Skin epidermis (tissue), 12 donors: ENCODE measurements around the gene RHEB.
A peak's percentile ranks its signal among the peaks of the same experiment; 100 is the strongest.

Experiments used
- H3K27ac ChIP-seq, 21 experiments: fragments of 200-600 bp; sonication (generic) in 11 of 21; one replicate each; pipeline ENCODE4 v1.5.0; 2020; ENCODE audit warnings: mild to moderate bottlenecking in 3 of 21, inconsistent platforms in 2 of 21, moderate library complexity in 2 of 21
- H3K4me3 ChIP-seq, 7 experiments: fragments of 200-600 bp; sonication (generic) in 2 of 7; one replicate each; pipeline ENCODE4 v1.5.0; 2020; ENCODE audit warnings: inconsistent platforms in 2 of 7, mild to moderate bottlenecking in 2 of 7, moderate library complexity in 1 of 7

The RHEB gene

DNA sequence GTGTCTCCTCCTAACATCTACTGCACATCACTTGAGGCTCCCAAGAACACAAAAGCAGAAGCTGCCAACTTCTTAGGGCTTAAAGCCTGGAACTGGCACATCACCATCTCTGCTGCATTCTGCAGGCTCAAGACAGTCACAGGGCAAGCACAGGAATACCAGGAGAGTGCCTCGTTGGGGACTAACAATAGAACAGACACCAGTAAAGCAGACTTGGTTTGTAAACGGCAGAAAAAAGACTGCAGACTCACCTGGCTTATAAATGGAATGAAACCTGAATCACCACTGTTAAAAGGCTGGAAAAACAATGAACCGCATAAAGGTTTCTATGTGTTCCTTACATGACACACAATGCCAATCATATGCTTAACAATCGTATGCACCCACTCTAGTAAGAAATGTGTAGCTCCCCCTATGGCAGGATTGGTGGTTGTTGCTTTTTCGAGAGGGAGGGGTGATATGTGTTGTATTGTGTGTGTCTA, 12.8 kb downstream of the RHEB start:
- H3K4me3 ChIP-seq = no peak overlapping the region
- H3K27ac ChIP-seq = peak overlapping the region in 1 of 21 experiments; percentile 8

- Histone ChIP-seq H3K27ac (no peak overlapping the region), H3K4me3 (no peak overlapping the region)
These were observed 13.7 kb downstream of the RHEB start for GRCh38 chr7:151505836-151506468.

DNA sequence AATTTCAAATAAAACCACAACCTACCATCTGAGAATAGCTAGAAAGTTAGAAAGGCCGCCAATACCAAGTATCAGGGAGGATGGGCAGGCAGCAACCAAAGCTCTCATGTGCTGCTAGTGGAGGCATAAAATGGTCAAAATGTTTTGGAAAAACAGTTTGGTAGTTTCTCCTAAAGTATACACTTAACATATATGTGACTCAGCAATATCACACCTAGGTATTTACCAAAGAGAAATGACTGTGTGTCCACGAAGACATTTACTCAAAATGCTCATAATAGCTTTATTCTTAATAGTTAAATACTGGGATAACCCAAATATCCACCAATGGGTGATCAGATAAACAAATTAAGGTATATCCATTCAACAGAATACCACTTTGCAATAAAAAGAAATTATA, 14.3 kb downstream of the RHEB start:
- Histone ChIP-seq H3K27ac (no peak overlapping the region), H3K4me3 (no peak overlapping the region)

GRCh38 chr7:151504715-151505326, 14.9 kb downstream of the RHEB start:
- Histone ChIP-seq H3K4me3 (no peak overlapping the region), H3K27ac (no peak overlapping the region)

DNA sequence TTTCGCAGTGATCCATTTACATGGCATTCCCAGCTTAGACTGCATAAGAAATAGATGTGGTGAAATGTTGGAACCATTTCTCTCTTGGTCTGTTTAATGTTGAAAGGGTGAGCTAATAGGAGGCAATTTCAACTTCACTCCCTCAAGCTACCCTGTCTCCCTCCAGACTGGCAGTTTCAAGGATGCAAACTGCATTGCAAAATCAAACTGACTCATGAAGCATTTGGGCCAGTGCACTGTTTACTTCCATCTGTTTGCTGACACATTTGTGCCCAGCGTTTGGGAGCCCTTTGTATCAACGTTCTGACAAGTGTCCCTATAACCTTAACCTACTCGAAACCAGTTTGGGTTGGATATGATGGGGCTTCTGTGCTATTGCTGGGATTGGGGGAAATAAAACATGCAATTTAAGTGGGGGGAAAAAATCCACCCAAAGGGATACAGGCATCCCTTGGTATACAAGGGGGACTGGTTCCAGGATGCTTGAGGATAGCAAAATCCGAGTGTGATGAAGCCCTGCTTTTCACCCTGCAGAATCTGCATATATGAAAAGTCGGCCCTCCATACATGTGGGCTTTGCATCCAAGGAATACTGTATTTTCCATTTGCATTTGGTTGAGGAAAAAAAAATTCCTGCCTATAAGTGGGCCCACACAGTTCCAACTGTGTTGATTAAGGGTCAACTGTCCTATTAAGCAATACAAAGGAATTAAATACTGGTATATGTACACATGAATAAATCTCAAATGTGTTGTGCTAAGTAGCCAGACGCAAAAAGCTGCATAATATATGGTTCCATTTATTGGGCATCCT, 15.6 kb downstream of the RHEB start:
- Histone ChIP-seq H3K4me3 (no peak overlapping the region), H3K27ac (no peak overlapping the region)

DNA sequence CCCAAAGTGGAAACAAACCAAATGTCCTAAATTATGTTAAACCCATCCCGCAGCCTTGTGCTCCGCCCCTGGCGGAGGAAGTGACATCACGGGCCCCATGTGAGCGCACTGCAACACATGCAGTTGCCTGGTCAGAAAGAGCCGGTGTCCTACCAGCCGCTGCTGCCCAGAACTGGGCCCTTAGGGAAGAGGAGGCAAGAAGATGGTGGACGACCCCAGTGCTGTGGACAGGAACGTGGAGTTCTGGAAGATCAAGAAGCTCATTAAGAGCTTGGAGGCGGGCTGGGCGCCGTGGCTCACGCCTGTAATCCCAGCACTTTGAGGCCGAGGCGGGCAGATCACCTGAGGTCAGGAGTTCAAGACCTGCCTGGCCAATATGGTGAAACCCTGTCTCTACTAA, 18.0 kb downstream of the RHEB start:
- H3K27ac ChIP-seq = no peak overlapping the region
- H3K4me3 ChIP-seq = no peak overlapping the region

GRCh38 chr7:151498495-151498894, 21.2 kb downstream of the RHEB start:
- no peak overlapping the region for H3K4me3 ChIP-seq
- no peak overlapping the region for H3K27ac ChIP-seq

- no peak overlapping the region for H3K4me3 ChIP-seq
- no peak overlapping the region for H3K27ac ChIP-seq
These were observed 22.3 kb downstream of the RHEB start for GRCh38 chr7:151497306-151497871.

DNA sequence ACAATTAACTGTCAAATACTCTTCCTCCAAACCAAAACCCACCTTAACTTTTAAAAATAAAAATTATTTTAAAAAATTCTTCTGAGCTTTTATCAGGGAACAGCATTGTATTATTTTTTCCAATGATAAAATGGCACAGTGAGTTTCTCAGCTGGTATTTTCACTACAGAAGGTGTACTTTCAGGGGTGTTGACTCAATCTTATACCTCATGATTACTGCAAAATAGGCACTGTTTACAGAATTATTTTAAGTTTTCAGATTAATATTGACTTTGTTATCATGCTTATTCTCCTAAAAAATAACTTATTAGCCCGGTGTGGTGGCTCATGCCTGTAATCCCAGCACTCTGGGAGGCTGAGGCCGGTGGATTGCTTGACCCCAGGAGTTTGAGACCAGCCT, 24.3 kb downstream of the RHEB start:
- Histone ChIP-seq H3K27ac (no peak overlapping the region), H3K4me3 (no peak overlapping the region)

DNA sequence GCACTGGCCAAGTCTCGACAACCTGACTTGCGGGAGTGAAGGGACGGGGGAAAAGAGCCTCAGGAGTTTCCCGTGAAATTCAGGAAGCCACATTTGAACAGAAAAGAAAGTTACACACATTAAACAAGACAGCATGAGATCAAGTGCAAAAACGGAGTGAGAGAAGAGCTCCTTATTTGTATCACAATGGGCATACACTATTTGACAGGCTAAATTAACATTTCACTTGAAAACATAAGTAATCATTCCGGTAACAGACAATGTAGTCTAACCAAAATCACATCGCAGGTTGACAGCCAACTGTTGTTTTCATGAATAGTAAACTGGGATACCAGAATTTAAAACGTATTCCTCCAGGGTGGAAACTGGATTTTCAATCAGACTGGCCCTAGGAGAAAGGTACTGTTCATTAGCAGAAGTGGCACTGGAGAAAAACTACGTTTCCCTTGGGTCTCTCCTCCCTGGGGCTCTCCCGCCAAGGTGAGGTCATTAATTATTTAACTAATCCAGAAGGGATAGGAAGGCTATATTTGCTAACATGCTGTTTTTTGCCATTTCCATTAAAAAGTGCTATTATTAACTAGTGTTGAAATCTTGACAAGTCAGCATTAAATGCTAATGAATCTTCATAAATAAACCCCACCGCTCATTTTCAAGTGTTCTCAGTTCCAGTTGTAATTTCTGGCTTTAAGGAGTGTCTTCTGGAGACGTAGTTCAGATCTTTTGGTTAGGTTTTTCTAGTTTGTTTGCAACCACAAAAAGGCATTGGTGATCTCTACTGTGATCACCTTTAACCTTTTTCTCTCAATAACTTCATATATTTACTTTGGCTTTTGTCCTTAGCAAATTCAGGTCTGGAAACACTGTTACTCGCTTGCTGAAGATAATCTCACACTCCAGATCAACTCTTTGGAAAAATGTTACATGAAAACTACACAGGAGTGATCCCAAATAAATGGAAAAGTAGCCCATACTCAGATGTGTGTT, 25.1 kb downstream of the RHEB start:
- Histone ChIP-seq H3K4me3 (no peak overlapping the region), H3K27ac (no peak overlapping the region)

- Histone ChIP-seq H3K27ac (no peak overlapping the region), H3K4me3 (no peak overlapping the region)
These were observed 26.6 kb downstream of the RHEB start for GRCh38 chr7:151493083-151493482.

GRCh38 chr7:151491859-151492258, 27.8 kb downstream of the RHEB start:
- Histone ChIP-seq H3K27ac (no peak overlapping the region), H3K4me3 (no peak overlapping the region)

GRCh38 chr7:151490456-151491105, 29.1 kb downstream of the RHEB start:
- no peak overlapping the region for H3K4me3 ChIP-seq
- peak overlapping the region in 1 of 21 experiments; percentile 25 for H3K27ac ChIP-seq

- H3K4me3 ChIP-seq = no peak overlapping the region
- H3K27ac ChIP-seq = no peak overlapping the region
These were observed 30.2 kb downstream of the RHEB start for GRCh38 chr7:151489498-151489897.

DNA sequence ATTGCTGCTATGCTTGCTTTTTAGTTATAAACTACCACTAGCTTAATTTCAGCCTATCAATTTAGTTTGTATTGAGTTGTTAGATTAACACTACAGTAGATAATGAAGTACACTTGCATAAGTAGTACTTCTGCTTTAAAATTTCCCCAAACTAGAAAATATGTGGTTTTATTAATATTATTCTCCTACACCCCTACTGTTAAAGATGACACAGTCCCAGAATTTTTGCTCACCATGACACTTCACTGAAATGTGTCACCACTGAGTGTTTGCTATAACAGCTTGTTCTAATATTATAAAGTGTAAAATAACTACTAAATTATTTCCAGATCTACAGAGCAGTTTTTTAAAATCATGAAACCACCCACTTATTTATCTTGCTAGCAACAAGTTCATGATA, 31.6 kb downstream of the RHEB start:
- Histone ChIP-seq H3K4me3 (no peak overlapping the region), H3K27ac (no peak overlapping the region)

DNA sequence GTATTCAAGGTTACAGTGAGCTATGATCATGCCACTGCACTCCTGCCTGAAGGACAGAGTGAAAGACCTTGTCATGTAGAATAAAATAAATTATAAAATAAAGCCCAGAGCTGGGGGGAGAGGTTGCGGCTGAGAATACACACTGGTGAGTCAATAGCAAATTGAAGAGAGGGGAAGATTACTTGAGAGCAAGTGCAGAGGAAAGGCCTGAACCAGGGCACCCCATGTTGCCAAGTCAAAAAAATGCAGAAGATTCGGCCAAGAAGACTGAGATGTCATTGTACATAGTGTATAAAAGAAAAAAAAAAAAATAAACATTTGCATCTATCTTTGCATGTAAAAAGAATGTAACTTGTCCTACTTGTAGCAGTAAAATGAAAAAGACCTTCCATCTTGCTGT, 32.5 kb downstream of the RHEB start:
- H3K27ac ChIP-seq = no peak overlapping the region
- no peak overlapping the region for H3K4me3 ChIP-seq

DNA sequence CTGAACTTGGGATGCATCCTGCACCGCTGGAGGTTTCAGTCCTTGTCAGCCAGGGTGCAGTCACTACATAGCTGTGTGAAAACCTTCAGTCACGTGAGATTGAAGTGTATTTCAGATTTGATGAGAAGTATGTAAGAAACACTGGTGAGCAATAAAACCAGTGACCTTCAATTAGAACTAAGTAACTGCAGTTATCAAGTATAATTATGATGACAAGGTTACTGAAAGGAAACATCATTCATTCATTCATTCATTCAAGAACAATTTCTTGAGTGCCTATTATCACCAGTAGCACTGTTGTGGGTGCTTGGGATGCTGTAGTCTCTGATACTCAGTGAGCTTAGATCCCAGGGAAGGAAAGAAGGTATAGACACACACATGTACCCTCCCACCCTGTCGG, 33.6 kb downstream of the RHEB start:
- no peak overlapping the region for H3K4me3 ChIP-seq
- H3K27ac ChIP-seq = no peak overlapping the region

- peak overlapping the region in 4 of 21 experiments; percentile 5 to 35 (median 21) for H3K27ac ChIP-seq
- H3K4me3 ChIP-seq = no peak overlapping the region
These were observed 34.6 kb downstream of the RHEB start for GRCh38 chr7:151484971-151485707.

GRCh38 chr7:151483711-151483983, 36.0 kb downstream of the RHEB start:
- no peak overlapping the region for H3K27ac ChIP-seq
- H3K4me3 ChIP-seq = no peak overlapping the region
